SK-N-SH (cell line): ENCODE results near the gene CHPF. TPM values are rescaled to one million over a fixed set of nuclear protein-coding genes. Genes with fewer than 3 reads are reported as not detected.

Experiments
- CTCF ChIA-PET: fragments of 300-600, 350-600 bp; formaldehyde crosslinking; extraction: SDS; loops from one replicate; lab custom pipeline; 2021; lab: Yijun Ruan, JAX
- POLR2A ChIA-PET: fragments of 350-600 bp; sonication (Branson Sonifier 250); formaldehyde crosslinking; extraction: SDS; loops from one replicate; lab custom pipeline; 2020; ENCODE audit warnings: antibody characterized with exemption, inconsistent platforms; lab: Yijun Ruan, JAX
- DNase-seq: peaks from one replicate; pipeline ENCODE4 v3.0.0; 2012
- H2AFZ ChIP-seq: fragments of 200-600 bp; sonication (generic); 2 replicates; pipeline ENCODE4 v1.8.1; 2016; ENCODE audit warnings: antibody characterized with exemption, mild to moderate bottlenecking, low read depth
- H3F3A ChIP-seq: fragments of 200-600 bp; sonication (generic); replicated peaks from 2 replicates; pipeline ENCODE3; 2016; ENCODE audit warnings: antibody characterized with exemption, mild to moderate bottlenecking; ENCODE audit not compliant: insufficient read depth
- H3K27ac ChIP-seq, 2 experiments: fragments of 200-500 bp in 1 of 2; fragments of 200-600 bp in 1 of 2; sonication (Bioruptor generic) in 1 of 2; sonication (generic), shearing (Covaris generic) in 1 of 2; 2 replicates each; pipeline versions ENCODE4 v1.5.1 to v1.6.1; 2014 to 2016; ENCODE audit warnings: low read depth in 2 of 2, inconsistent platforms in 1 of 2, low read length in 1 of 2, mild to moderate bottlenecking in 1 of 2, mixed read lengths in 1 of 2
- H3K27me3 ChIP-seq: fragments of 200-600 bp; sonication (generic), shearing (Covaris generic); 2 replicates; pipeline ENCODE4 v1.6.1; 2016; ENCODE audit warnings: mixed run types; ENCODE audit not compliant: insufficient read depth
- H3K36me3 ChIP-seq, 2 experiments: fragments of 200-500 bp in 1 of 2; fragments of 200-600 bp in 1 of 2; sonication (Bioruptor generic) in 1 of 2; sonication (generic) in 1 of 2; replicated peaks in 1 of 2; 2 replicates each; pipeline versions ENCODE3 to v1.5.1; 2014 to 2016; ENCODE audit warnings: low read length in 1 of 2, mild to moderate bottlenecking in 1 of 2; ENCODE audit not compliant: insufficient read depth in 2 of 2, control insufficient read depth in 1 of 2
- H3K4me1 ChIP-seq, 2 experiments: fragments of 200-500 bp in 1 of 2; fragments of 200-600 bp in 1 of 2; sonication (Bioruptor generic) in 1 of 2; sonication (generic), shearing (Covaris generic) in 1 of 2; 2 replicates each; pipeline versions ENCODE4 v1.5.1 to v1.6.1; 2014 to 2016; ENCODE audit warnings: low read depth in 1 of 2, low read length in 1 of 2, mixed run types in 1 of 2; ENCODE audit not compliant: insufficient read depth in 2 of 2, control insufficient read depth in 1 of 2
- H3K4me2 ChIP-seq: fragments of 200-600 bp; sonication (generic), shearing (Covaris generic); 2 replicates; pipeline ENCODE4 v1.6.1; 2017; ENCODE audit warnings: mixed run types
- H3K4me3 ChIP-seq, 2 experiments: fragments of 200-500 bp in 1 of 2; fragments of 200-600 bp in 1 of 2; sonication (Bioruptor generic) in 1 of 2; sonication (generic), shearing (Covaris generic) in 1 of 2; 2 replicates each; pipeline versions ENCODE4 v1.5.1 to v1.8.1; 2014 to 2016; ENCODE audit warnings: low read depth in 2 of 2, inconsistent platforms in 1 of 2, low read length in 1 of 2, mild to moderate bottlenecking in 1 of 2, mixed read lengths in 1 of 2, moderate library complexity in 1 of 2
- H3K79me2 ChIP-seq: fragments of 200-600 bp; sonication (generic); 2 replicates; pipeline ENCODE4 v1.8.1; 2017; ENCODE audit warnings: mild to moderate bottlenecking; ENCODE audit not compliant: insufficient read depth
- H3K9ac ChIP-seq: fragments of 200-600 bp; sonication (generic); 2 replicates; pipeline ENCODE4 v1.6.1; 2017; ENCODE audit warnings: mixed run types
- H3K9me2 ChIP-seq: fragments of 200-600 bp; sonication (generic); 2 replicates; pipeline ENCODE4 v1.6.1; 2017; ENCODE audit warnings: mixed run types
- H3K9me3 ChIP-seq: fragments of 200-600 bp; sonication (generic); 2 replicates; pipeline ENCODE4 v1.6.1; 2017; ENCODE audit warnings: mixed run types, mild to moderate bottlenecking, moderate library complexity
- H4K20me1 ChIP-seq: fragments of 200-600 bp; sonication (generic); 2 replicates; pipeline ENCODE4 v1.6.1; 2017; ENCODE audit warnings: mild to moderate bottlenecking, mixed run types; ENCODE audit not compliant: insufficient read depth
- CHD2 ChIP-seq: fragments of 150-350 bp; IDR thresholded peaks from 2 replicates; pipeline ENCODE4 v1.6.1; 2018; ENCODE audit warnings: low read length; ENCODE audit not compliant: partially characterized antibody
- ELF1 ChIP-seq: IDR thresholded peaks from 2 replicates; pipeline ENCODE4 v1.4.0; 2012
- EP300 ChIP-seq, 2 experiments: IDR thresholded peaks; 2 replicates each; pipeline versions ENCODE4 v1.4.0 to v1.6.1; 2012; ENCODE audit warnings: borderline replicate concordance in 1 of 2, low read depth in 1 of 2, low read length in 1 of 2
- EZH2phosphoT487 ChIP-seq: fragments of 200-600 bp; sonication (generic); IDR thresholded peaks from 2 replicates; pipeline ENCODE4 v1.6.1; 2017; ENCODE audit warnings: low read depth, mixed run types, mild to moderate bottlenecking, antibody characterized with exemption, moderate library complexity, borderline replicate concordance
- FOSL2 ChIP-seq: IDR thresholded peaks from 2 replicates; pipeline ENCODE4 v1.4.0; 2012; ENCODE audit warnings: low read depth, mild to moderate bottlenecking, moderate library complexity, borderline replicate concordance
- FOXM1 ChIP-seq: IDR thresholded peaks from 2 replicates; pipeline ENCODE4 v1.4.0; 2012; ENCODE audit warnings: low read depth, mild to moderate bottlenecking
- GABPA ChIP-seq: IDR thresholded peaks from 2 replicates; pipeline ENCODE4 v1.4.0; 2012; ENCODE audit warnings: low read depth, mild to moderate bottlenecking
- JUND ChIP-seq: IDR thresholded peaks from 2 replicates; pipeline ENCODE4 v1.4.0; 2012
- MAX ChIP-seq: IDR thresholded peaks from 2 replicates; pipeline ENCODE4 v1.4.0; 2012; ENCODE audit warnings: low read depth
- MEF2A ChIP-seq: IDR thresholded peaks from 2 replicates; pipeline ENCODE4 v1.4.0; 2012; ENCODE audit warnings: low read depth, borderline replicate concordance
- PBX3 ChIP-seq: IDR thresholded peaks from 2 replicates; pipeline ENCODE4; 2012
- POLR2AphosphoS5 ChIP-seq: IDR thresholded peaks from 2 replicates; pipeline ENCODE4 v1.6.1; 2012; ENCODE audit warnings: low read depth, low read length
- RCOR1 ChIP-seq: fragments of 150-350 bp; IDR thresholded peaks from 2 replicates; pipeline ENCODE4 v1.6.1; 2017; ENCODE audit warnings: antibody characterized with exemption, low read length
- REST ChIP-seq: IDR thresholded peaks from 2 replicates; pipeline ENCODE4 v1.6.1; 2012; ENCODE audit warnings: mild to moderate bottlenecking, low read depth, low read length, moderate library complexity
- SIN3A ChIP-seq: IDR thresholded peaks from 2 replicates; pipeline ENCODE4 v1.6.1; 2012; ENCODE audit warnings: low read depth, mild to moderate bottlenecking, low read length, moderate library complexity, borderline replicate concordance
- SMC3 ChIP-seq: IDR thresholded peaks from 2 replicates; pipeline ENCODE4 v1.6.1; 2012; ENCODE audit warnings: low read depth, low read length, improper control_type of control experiment
- TEAD4 ChIP-seq: IDR thresholded peaks from 2 replicates; pipeline ENCODE4 v1.4.0; 2012; ENCODE audit warnings: mild to moderate bottlenecking, borderline replicate concordance; ENCODE audit not compliant: insufficient read depth
- YY1 ChIP-seq: IDR thresholded peaks from 2 replicates; pipeline ENCODE4 v1.4.0; 2012; ENCODE audit warnings: low read depth, mild to moderate bottlenecking
- WGBS: methylation state at CpG from one replicate; pipeline ENCODE4 v1.1.6; 2017; ENCODE audit warnings: low lambda C conversion rate; 5-methylcytosine and 5-hydroxymethylcytosine counted together
- polyA plus RNA-seq, 3 experiments: library from polyadenylated mRNA; depleted of rRNA; stranded (reverse); fragments of >200 nt; gene quantifications; 2 replicates each; pipeline ENCODE4 v1.2.3, GENCODE V29; 2012

The CHPF gene
- polyA plus RNA-seq, 1 of the 3 experiments (the other 2 are of a cell fraction) = 141 TPM

GRCh38 chr2:219493086-219493485, 50.5 kb downstream of the CHPF start:
- Histone ChIP-seq H3K9me3 (no peaks in the 10 kb centered on the region), H3K4me1 (peaks cover 3 to 37% of the 10 kb centered on the region in 2 experiments; a peak in 3 of 4 replicates)
- WGBS = 97% methylated on average over 5 of the region's 5 CpGs
- no peak for TF ChIP-seq ELF1
- no peak for TF ChIP-seq MEF2A
- no peak for TF ChIP-seq SMC3
- no peak for TF ChIP-seq TEAD4
- TF ChIP-seq SIN3A = no peak
- TF ChIP-seq EZH2phosphoT487 = no peak
- TF ChIP-seq, all 33 proteins: peak for 0
- ChIA-PET POLR2A (interaction anchor here (2.0 kb wide), 1 partner anchor 14 kb away, joined by 8 read pairs; no protein-coding TSS in a partner anchor), CTCF (interaction anchor here (1.3 to 62.1 kb wide), 4 partner anchors 1 to 104 kb away, joined by 4 to 2824 read pairs (median 1425); partner anchors contain the start of genes ASIC4, CHPF, GMPPA and TMEM198)
- no peak overlapping the region for H3K4me3 ChIP-seq
- H3F3A ChIP-seq = no peaks in the 10 kb centered on the region
- no peak overlapping the region for H3K4me2 ChIP-seq
- H3K27me3 ChIP-seq = no peaks in the 10 kb centered on the region
- no peak overlapping the region for H3K27ac ChIP-seq
- H3K9me2 ChIP-seq = no peaks in the 10 kb centered on the region
- H3K9ac ChIP-seq = no peak overlapping the region
- no peak overlapping the region for H2AFZ ChIP-seq
- H3K36me3 ChIP-seq = peaks cover 6 to 18% of the 10 kb centered on the region in 2 experiments
- no peaks in the 10 kb centered on the region for H3K79me2 ChIP-seq
- no peak for DNase-seq
- no peaks in the 10 kb centered on the region for H4K20me1 ChIP-seq

- peaks cover 3 to 33% of the 10 kb centered on the region in 2 experiments; a peak in 3 of 4 replicates for H3K4me1 ChIP-seq
- H3K9me3 ChIP-seq = no peaks in the 10 kb centered on the region
- CTCF ChIA-PET = interaction anchor here (0.7 to 62.1 kb wide), 6 partner anchors 2 to 198 kb away, joined by 3 to 2824 read pairs (median 7); partner anchors contain the start of genes ASIC4, CHPF, GMPPA and TMEM198
- H3K9ac ChIP-seq = no peak overlapping the region
- no peaks in the 10 kb centered on the region for H4K20me1 ChIP-seq
- no peak overlapping the region for H2AFZ ChIP-seq
- no peak for DNase-seq
- H3F3A ChIP-seq = no peaks in the 10 kb centered on the region
- peaks cover 6 to 18% of the 10 kb centered on the region in 2 experiments for H3K36me3 ChIP-seq
- no peak overlapping the region for H3K4me2 ChIP-seq
- POLR2A ChIA-PET = interaction anchor here (1.2 to 2.0 kb wide), 3 partner anchors 10 to 33 kb away, joined by 4 to 8 read pairs (median 4); no protein-coding TSS in a partner anchor
- H3K79me2 ChIP-seq = no peaks in the 10 kb centered on the region
- no peak for TF ChIP-seq RCOR1
- TF ChIP-seq FOXM1 = no peak
- TF ChIP-seq CHD2 = no peak
- no peak for TF ChIP-seq EP300 (IDR thresholded peaks at IDR 0.05; ENCODE audit: borderline replicate concordance in 1 of 2, low read depth in 1 of 2, low read length in 1 of 2)
- no peak for TF ChIP-seq POLR2AphosphoS5
- no peak for TF ChIP-seq MEF2A
- no peak for TF ChIP-seq REST
- no peak for TF ChIP-seq MAX
- TF ChIP-seq PBX3 = no peak
- no peak for TF ChIP-seq SMC3
- no peak for TF ChIP-seq ELF1
- TF ChIP-seq GABPA = no peak
- no peak for TF ChIP-seq JUND
- TF ChIP-seq YY1 = no peak
- no peak for TF ChIP-seq FOSL2
- H3K4me3 ChIP-seq = no peak overlapping the region
- no peak overlapping the region for H3K27ac ChIP-seq
- no peaks in the 10 kb centered on the region for H3K9me2 ChIP-seq
- 93% methylated on average over 13 of the region's 20 CpGs for WGBS
- H3K27me3 ChIP-seq = no peaks in the 10 kb centered on the region
Measured at GRCh38 chr2:219492575-219492974, 51.0 kb downstream of the CHPF start.
